GM12878 (cell line): ENCODE data around the gene MT1E. TPM values are rescaled to one million over a fixed set of nuclear protein-coding genes. Genes with fewer than 3 reads are reported as not detected.

Experiments used
- ATAC-seq: fragments of 200-7000 bp; cut with Tn5 transposase; 3 replicates; pipeline ENCODE4 v1.9.1; 2020; ENCODE audit warnings: mild to moderate bottlenecking, moderate library complexity
- BruUV-seq: library from RNA; stranded (reverse); fragments of 400-500 nt; replicated peaks from 2 replicates; lab custom pipeline; 2021; lab: Mats Ljungman, UMichigan
- CTCF ChIA-PET: fragments of 300-600 bp; sonication (Branson Sonifier 250); formaldehyde crosslinking; extraction: SDS; loops from one replicate; lab custom pipeline; 2021; ENCODE audit warnings: inconsistent platforms; lab: Yijun Ruan, JAX
- POLR2A ChIA-PET: fragments of 350-600 bp; formaldehyde crosslinking; extraction: SDS; loops from one replicate; lab custom pipeline; 2021; ENCODE audit warnings: inconsistent platforms; lab: Charles Lee
- RAD21 ChIA-PET: fragments of 300-600 bp; sonication (Branson Sonifier 250); formaldehyde crosslinking; loops from one replicate; lab custom pipeline; 2023; ENCODE audit warnings: antibody characterized with exemption; ENCODE audit not compliant: unreplicated experiment; lab: Charles Lee
- SMC1A ChIA-PET: fragments of 300-600 bp; sonication (Branson Sonifier 250); formaldehyde crosslinking; loops from one replicate; lab custom pipeline; 2023; ENCODE audit not compliant: unreplicated experiment, uncharacterized antibody; lab: Charles Lee
- DNase-seq: peaks from one replicate; pipeline ENCODE4 v3.0.0-alpha.2; 2011; ENCODE audit warnings: low read depth, low spot score
- FAIRE-seq: peaks from 3 replicates; lab custom pipeline; 2011; peaks lifted over from hg19 to GRCh38; lab: Jason Lieb, UNC
- H2AFZ ChIP-seq: 2 replicates; pipeline ENCODE4 v1.6.0; 2011; ENCODE audit warnings: low read depth, low read length, control low read depth; ENCODE audit not compliant: control insufficient read depth
- H3K27ac ChIP-seq: 2 replicates; pipeline ENCODE4 v1.5.1; 2011; ENCODE audit warnings: control low read depth; ENCODE audit not compliant: control insufficient read depth, insufficient read depth
- H3K27me3 ChIP-seq, 2 experiments: replicated peaks in 1 of 2; 2 replicates each; pipeline versions ENCODE4 v1.6.0 to v1.6.1; 2011; ENCODE audit warnings: low read length in 1 of 2; ENCODE audit not compliant: control insufficient read depth in 2 of 2, insufficient read depth in 2 of 2
- H3K36me3 ChIP-seq, 2 experiments: 2 replicates each; pipeline ENCODE4 v1.5.1; 2011; ENCODE audit warnings: low read length in 1 of 2; ENCODE audit not compliant: control insufficient read depth in 2 of 2, insufficient read depth in 2 of 2
- H3K4me1 ChIP-seq: 2 replicates; pipeline ENCODE4 v1.6.1; 2011; ENCODE audit warnings: mild to moderate bottlenecking, low read length, moderate library complexity, mixed read lengths; ENCODE audit not compliant: control insufficient read depth, insufficient read depth
- H3K4me2 ChIP-seq: 2 replicates; pipeline ENCODE4 v1.6.0; 2011; ENCODE audit warnings: control low read depth; ENCODE audit not compliant: control insufficient read depth, insufficient read depth
- H3K4me3 ChIP-seq: fragments of 200-600 bp; sonication (generic); 2 replicates; pipeline ENCODE4 v1.5.1; 2016
- H3K79me2 ChIP-seq: 2 replicates; pipeline ENCODE4 v1.6.0; 2011; ENCODE audit warnings: low read length; ENCODE audit not compliant: control insufficient read depth, insufficient read depth
- H3K9ac ChIP-seq: 2 replicates; pipeline ENCODE4 v1.8.0; 2011; ENCODE audit warnings: low read length, control low read depth, mixed read lengths; ENCODE audit not compliant: control insufficient read depth, insufficient read depth
- H3K9me3 ChIP-seq: replicated peaks from 3 replicates; pipeline ENCODE4 v1.5.1; 2011; ENCODE audit warnings: mild to moderate bottlenecking, low read length; ENCODE audit not compliant: control insufficient read depth, insufficient read depth
- H4K20me1 ChIP-seq: 2 replicates; pipeline ENCODE4 v1.6.0; 2011; ENCODE audit not compliant: control insufficient read depth, insufficient read depth
- BMI1 ChIP-seq: fragments of 450-650 bp; IDR thresholded peaks from 2 replicates; pipeline ENCODE4 v1.6.1; 2016; ENCODE audit warnings: mild to moderate bottlenecking, moderate library complexity, borderline replicate concordance
- CREB1 ChIP-seq: IDR thresholded peaks from 2 replicates; pipeline ENCODE4 v1.6.1; 2012; ENCODE audit warnings: low read depth, mild to moderate bottlenecking, inconsistent platforms
- CREM ChIP-seq: IDR thresholded peaks from 2 replicates; pipeline ENCODE4 v1.6.1; 2014; ENCODE audit warnings: antibody characterized with exemption, low read depth
- CTCF ChIP-seq, 3 experiments: IDR thresholded peaks in 2 of 3; conservative IDR thresholded peaks in 1 of 3; 2 replicates each; pipeline ENCODE4 v1.5.1; 2011; ENCODE audit warnings: low read depth in 3 of 3, low read length in 3 of 3, mild to moderate bottlenecking in 3 of 3, control low read depth in 2 of 3, moderate library complexity in 2 of 3, inconsistent platforms in 1 of 3, mixed read lengths in 1 of 3; ENCODE audit not compliant: control insufficient read depth in 2 of 3, insufficient read depth in 1 of 3; ENCODE audit errors: extremely low read depth in 1 of 3
- E4F1 ChIP-seq: fragments of 450-650 bp; IDR thresholded peaks from 2 replicates; pipeline ENCODE4 v1.6.1; 2018; ENCODE audit warnings: borderline replicate concordance, mild to moderate bottlenecking; ENCODE audit not compliant: partially characterized antibody
- ETV6 ChIP-seq, 2 experiments: fragments of 450-650 bp in 1 of 2; IDR thresholded peaks in 1 of 2; conservative IDR thresholded peaks in 1 of 2; 2 replicates each; pipeline ENCODE4 v1.6.1; 2014; ENCODE audit warnings: antibody characterized with exemption in 1 of 2, borderline replicate concordance in 1 of 2, low read depth in 1 of 2, mild to moderate bottlenecking in 1 of 2, moderate library complexity in 1 of 2
- MEF2B ChIP-seq: fragments of 450-650 bp; IDR thresholded peaks from 2 replicates; pipeline ENCODE4 v1.6.1; 2018; ENCODE audit warnings: mild to moderate bottlenecking, moderate library complexity; ENCODE audit not compliant: partially characterized antibody, poor library complexity, severe bottlenecking
- MTA3 ChIP-seq: IDR thresholded peaks from 2 replicates; pipeline ENCODE4 v1.6.1; 2012; ENCODE audit warnings: low read length, inconsistent platforms, borderline replicate concordance
- MYB ChIP-seq: fragments of 150-350 bp; IDR thresholded peaks from 2 replicates; pipeline ENCODE4 v1.6.1; 2014; ENCODE audit warnings: mild to moderate bottlenecking, low read depth, low read length, borderline replicate concordance
- POLR2A ChIP-seq: IDR thresholded peaks from 2 replicates; pipeline ENCODE4 v1.6.1; 2011; ENCODE audit warnings: low read depth, mild to moderate bottlenecking, low read length
- POLR2AphosphoS2 ChIP-seq: IDR thresholded peaks from 2 replicates; pipeline ENCODE4 v1.6.1; 2011; ENCODE audit warnings: low read depth, mild to moderate bottlenecking, low read length, improper control_type of control experiment, moderate library complexity
- POU2F2 ChIP-seq: IDR thresholded peaks from 3 replicates; pipeline ENCODE4 v1.6.1; 2011; ENCODE audit warnings: low read depth, mild to moderate bottlenecking, low read length, borderline replicate concordance
- SIN3A ChIP-seq: IDR thresholded peaks from 2 replicates; pipeline ENCODE4 v1.6.1; 2012; ENCODE audit warnings: low read depth, low read length, improper control_type of control experiment
- SMARCA5 ChIP-seq: fragments of 450-650 bp; IDR thresholded peaks from 2 replicates; pipeline ENCODE4 v1.6.1; 2017; ENCODE audit warnings: mild to moderate bottlenecking
- STAT1 ChIP-seq: fragments of 450-650 bp; conservative IDR thresholded peaks from 2 replicates; pipeline ENCODE4 v1.6.1; 2014; ENCODE audit warnings: antibody characterized with exemption, mild to moderate bottlenecking
- ZBTB33 ChIP-seq: fragments of 450-650 bp; IDR thresholded peaks from 2 replicates; pipeline ENCODE4 v1.6.1; 2017; ENCODE audit warnings: mild to moderate bottlenecking
- WGBS: methylation state at CpG from one replicate; pipeline ENCODE4 v1.1.6; 2016; ENCODE audit warnings: low lambda C conversion rate; ENCODE audit not compliant: insufficient replicate concordance, insufficient coverage; ENCODE audit errors: missing lambda C conversion rate; 5-methylcytosine and 5-hydroxymethylcytosine counted together
- in situ Hi-C: fragments of 300-500 bp; cut with MboI; formaldehyde crosslinking; loops from 9 replicates; pipeline ENCODE4 v1.14.3; 2018; ENCODE audit warnings: mixed read lengths
- intact Hi-C: fragments of 100-400 bp; cut with micrococcal nuclease; formaldehyde crosslinking; loops from one replicate; pipeline ENCODE4 v1.14.2; 2022; ENCODE audit not compliant: unreplicated experiment
- polyA plus RNA-seq, 11 experiments: library from polyadenylated mRNA; depleted of rRNA in 4 of 11; unstranded in 6 of 11; stranded (reverse) in 5 of 11; fragments of >200 nt; fragmentation: Nextera tagmentation in 4 of 11; fragmentation: Illumina TruSeq in 1 of 11; extraction: Ambion mirVana in 4 of 11; extraction: Trizol in 1 of 11; gene quantifications; 1 replicate in 1 of 11; 2 replicates in 10 of 11; pipeline versions ENCODE4 v1.2.1 to v1.2.3, GENCODE V29; 2011 to 2016; ENCODE audit warnings: inconsistent platforms in 2 of 11, missing spikeins in 2 of 11, low read depth in 1 of 11
- total RNA-seq, 4 experiments: library from RNA; depleted of rRNA in 3 of 4; stranded (reverse); fragments of >200 nt in 3 of 4; fragmentation: Illumina TruSeq in 1 of 4; extraction: Trizol in 1 of 4; gene quantifications; 2 replicates each; pipeline versions ENCODE4 v1.2.1 to v1.2.3, GENCODE V29; 2013 to 2021

Gene MT1E
- total and polyA plus RNA-seq, 10 of the 15 experiments (the other 5 are each of a cell fraction or from before 2014, with no cell fraction given) = 5.8 to 22.3 (median 16.5) TPM

GRCh38 chr16:56652600-56652999 is 27.0 kb downstream of the MT1E start:
- RAD21 ChIA-PET = interaction anchor here (1.2 to 1.7 kb wide), 2 partner anchors 21 to 49 kb away, joined by 3 to 4 read pairs; no protein-coding TSS in a partner anchor
- Histone ChIP-seq H3K36me3 (no peaks in the 10 kb centered on the region), H4K20me1 (no peaks in the 10 kb centered on the region), H3K4me1 (no peaks in the 10 kb centered on the region), H3K27me3 (peaks cover 3 to 5% of the 10 kb centered on the region in 2 experiments; a peak in 3 of 4 replicates)
- intact Hi-C loops = no loop called here
- no TSS peak for BruUV-seq
- TF ChIP-seq E4F1 = no peak
- no peak for TF ChIP-seq MEF2B
- no peak for TF ChIP-seq STAT1
- no peak for TF ChIP-seq CTCF (IDR thresholded peaks at IDR 0.05 in 2 of 3, conservative IDR thresholded peaks at IDR 0.05 in 1 of 3; ENCODE audit: control insufficient read depth in 2 of 3, extremely low read depth in 1 of 3, insufficient read depth in 1 of 3, low read depth in 3 of 3, low read length in 3 of 3)
- TF ChIP-seq ZBTB33 = no peak
- TF ChIP-seq CREM = no peak
- TF ChIP-seq POLR2AphosphoS2 = no peak
- TF ChIP-seq CREB1 = no peak
- TF ChIP-seq SMARCA5 = no peak
- TF ChIP-seq ETV6 (conservative IDR thresholded peaks at IDR 0.05 in 1 of 2, IDR thresholded peaks at IDR 0.05 in 1 of 2; ENCODE audit: borderline replicate concordance in 1 of 2, low read depth in 1 of 2) = no peak
- TF ChIP-seq MYB = no peak
- TF ChIP-seq POLR2A = no peak
- no peak for TF ChIP-seq SIN3A
- TF ChIP-seq MTA3 = no peak
- no peak for TF ChIP-seq BMI1
- no peak for TF ChIP-seq POU2F2
- TF ChIP-seq, all 136 proteins: peak for 0
- Histone ChIP-seq H3K27ac (no peak overlapping the region), H3K9me3 (no peaks in the 10 kb centered on the region), H3K79me2 (no peaks in the 10 kb centered on the region), H3K9ac (no peak overlapping the region), H2AFZ (no peak overlapping the region), H3K4me3 (no peak overlapping the region), H3K4me2 (no peak overlapping the region)
- WGBS = 0% methylated on average over 1 of the region's 1 CpG
- no peak for FAIRE-seq
- no peak for ATAC-seq
- ChIA-PET SMC1A (interaction anchor here (1.7 kb wide), 1 partner anchor 49 kb away, joined by 4 read pairs; no protein-coding TSS in a partner anchor), POLR2A (no interaction called here), CTCF (interaction anchor here (0.7 to 1.5 kb wide), 2 partner anchors 141 to 1277 kb away, joined by 3 read pairs; no protein-coding TSS in a partner anchor)
- in situ Hi-C loops = no loop called here
- no peak for DNase-seq
